ENCODE measurements around the gene CELSR1. TPM values are rescaled to one million over a fixed set of nuclear protein-coding genes. Genes with fewer than 3 reads are reported as not detected.

The CELSR1 gene
- total RNA-seq, 1 experiment from 2014 or later: 19.6 TPM

- ChIA-PET RAD21 (ENCODE audit: low non-redundant PET in 1 of 2, low total read pairs in 2 of 2, uncharacterized antibody in 2 of 2, unreplicated experiment in 2 of 2) (no interaction called here), POLR2A (no interaction called here), CTCF (no interaction called here)
- TF ChIP-seq CTCF (IDR thresholded peaks at IDR 0.05 in 2 of 3, conservative IDR thresholded peaks at IDR 0.05 in 1 of 3; ENCODE audit: borderline replicate concordance in 1 of 3, insufficient read depth in 1 of 3, low read depth in 2 of 3, low read length in 2 of 3) (no peak), CBX3 (IDR thresholded peaks at IDR 0.05; ENCODE audit: low read depth) (no peak), ELF1 (IDR thresholded peaks at IDR 0.05; ENCODE audit: borderline replicate concordance, low read depth) (no peak), EZH2 (IDR thresholded peaks at IDR 0.05) (no peak), RAD21 (IDR thresholded peaks at IDR 0.05; ENCODE audit: low read depth) (no peak), SRF (IDR thresholded peaks at IDR 0.05; ENCODE audit: low read depth) (no peak), ATF3 (IDR thresholded peaks at IDR 0.05) (no peak), SIN3A (IDR thresholded peaks at IDR 0.05; ENCODE audit: low read depth) (no peak), EGR1 (IDR thresholded peaks at IDR 0.05; ENCODE audit: low read depth) (no peak), JUND (IDR thresholded peaks at IDR 0.05) (no peak)
- no TSS peak for BruUV-seq (replicated peaks)
- Histone ChIP-seq H3K4me3 (replicated peaks in 1 of 2; ENCODE audit: low read depth in 1 of 2, low read length in 2 of 2) (no peak overlapping the region), H3K79me2 (ENCODE audit: insufficient read depth, low read length) (no peaks in the 10 kb centered on the region; the same call in 1 of the 2 replicates), H3K4me2 (ENCODE audit: low read length) (no peak overlapping the region), H3K9me2 (ENCODE audit: insufficient read depth) (no peaks in the 10 kb centered on the region), H2AFZ (ENCODE audit: low read depth, low read length, poor library complexity, severe bottlenecking) (no peak overlapping the region), H4K20me1 (ENCODE audit: insufficient read depth) (no peaks in the 10 kb centered on the region), H3K36me3 (ENCODE audit: control insufficient read depth in 1 of 2, insufficient read depth in 2 of 2, low read length in 2 of 2) (no peaks in the 10 kb centered on the region), H3K9me3 (ENCODE audit: control insufficient read depth in 1 of 2, insufficient read depth in 1 of 2, low read depth in 1 of 2, low read length in 2 of 2) (no peaks in the 10 kb centered on the region), H3K9ac (ENCODE audit: low read length) (no peak overlapping the region), H3K27me3 (ENCODE audit: insufficient read depth, low read length) (no peaks in the 10 kb centered on the region), H3K4me1 (ENCODE audit: control insufficient read depth in 1 of 2, insufficient read depth in 2 of 2, low read length in 2 of 2) (peaks cover 4 to 5% of the 10 kb centered on the region in 2 experiments), H3K27ac (ENCODE audit: low read depth, low read length) (no peak overlapping the region)
- intact Hi-C loops (cut with micrococcal nuclease): no loop called here
- DNase-seq (ENCODE audit: low read depth, low spot score) (no peak), ATAC-seq (no peak)
Observed at GRCh38 chr22:46520880-46521279, 16.5 kb downstream of the CELSR1 start.

GRCh38 chr22:46519377-46519776 lies 18.0 kb downstream of the CELSR1 start:
- H3K27ac ChIP-seq (ENCODE audit: low read depth, low read length): no peak overlapping the region
- intact Hi-C loops (cut with micrococcal nuclease): no loop called here

More at GRCh38 chr22:46519377-46519776, 18.0 kb downstream of the CELSR1 start:
- Histone ChIP-seq H3K4me1 (ENCODE audit: control insufficient read depth in 1 of 2, insufficient read depth in 2 of 2, low read length in 2 of 2) (peaks cover 8 to 14% of the 10 kb centered on the region in 2 experiments), H3K79me2 (ENCODE audit: insufficient read depth, low read length) (no peaks in the 10 kb centered on the region; the same call in 1 of the 2 replicates), H4K20me1 (ENCODE audit: insufficient read depth) (no peaks in the 10 kb centered on the region), H3K9ac (ENCODE audit: low read length) (no peak overlapping the region), H3K4me3 (replicated peaks in 1 of 2; ENCODE audit: low read depth in 1 of 2, low read length in 2 of 2) (no peak overlapping the region), H3K36me3 (ENCODE audit: control insufficient read depth in 1 of 2, insufficient read depth in 2 of 2, low read length in 2 of 2) (no peaks in the 10 kb centered on the region), H3K27me3 (ENCODE audit: insufficient read depth, low read length) (no peaks in the 10 kb centered on the region), H3K4me2 (ENCODE audit: low read length) (no peak overlapping the region), H2AFZ (ENCODE audit: low read depth, low read length, poor library complexity, severe bottlenecking) (no peak overlapping the region), H3K9me3 (ENCODE audit: control insufficient read depth in 1 of 2, insufficient read depth in 1 of 2, low read depth in 1 of 2, low read length in 2 of 2) (no peaks in the 10 kb centered on the region), H3K9me2 (ENCODE audit: insufficient read depth) (no peaks in the 10 kb centered on the region)
- CTCF ChIA-PET: no interaction called here
- BruUV-seq (replicated peaks): no TSS peak
- no peak for TF ChIP-seq SIN3A (IDR thresholded peaks at IDR 0.05; ENCODE audit: low read depth)
- no peak for TF ChIP-seq RAD21 (IDR thresholded peaks at IDR 0.05; ENCODE audit: low read depth)
- TF ChIP-seq ZBTB33 (IDR thresholded peaks at IDR 0.05; ENCODE audit: extremely low read depth, insufficient replicate concordance, low read length): no peak
- TF ChIP-seq POLR2A (IDR thresholded peaks at IDR 0.05; ENCODE audit: borderline replicate concordance, extremely low read depth, insufficient read depth, insufficient read length): no peak
- no peak for TF ChIP-seq MAX (IDR thresholded peaks at IDR 0.05)
- no peak for TF ChIP-seq SP1 (IDR thresholded peaks at IDR 0.05; ENCODE audit: low read depth)
- TF ChIP-seq EZH2 (IDR thresholded peaks at IDR 0.05): no peak
- TF ChIP-seq EZH2phosphoT487 (IDR thresholded peaks at IDR 0.05; ENCODE audit: borderline replicate concordance): no peak
- ATAC-seq: no peak
- DNase-seq (ENCODE audit: low read depth, low spot score): no peak
- POLR2A ChIA-PET: no interaction called here
- RAD21 ChIA-PET (ENCODE audit: low non-redundant PET in 1 of 2, low total read pairs in 2 of 2, uncharacterized antibody in 2 of 2, unreplicated experiment in 2 of 2): no interaction called here
